Ovary (tissue), 9 donors: ENCODE measurements around the gene FHL5. TPM values are rescaled to one million over a fixed set of nuclear protein-coding genes. Genes with fewer than 3 reads are reported as not detected.

ENCODE experiments used
- DNase-seq, 5 donors: peaks; one replicate each; pipeline ENCODE4 v3.0.0-alpha.2; 2019 to 2020
- H3K27ac ChIP-seq, 2 donors: fragments of 200-600 bp; one replicate each; pipeline versions ENCODE4 v1.5.1 to v1.8.0; 2019 to 2022
- H3K27me3 ChIP-seq: fragments of 200-600 bp; one replicate; pipeline ENCODE4 v1.8.0; 2022
- H3K36me3 ChIP-seq: fragments of 200-600 bp; sonication (generic); one replicate; pipeline ENCODE4 v1.5.1; 2019
- H3K4me1 ChIP-seq: one replicate; pipeline ENCODE4 v1.8.1; 2013; ENCODE audit warnings: mild to moderate bottlenecking, moderate library complexity; ENCODE audit not compliant: insufficient read depth
- H3K4me3 ChIP-seq: fragments of 200-600 bp; sonication (generic); one replicate; pipeline ENCODE4 v1.5.1; 2017
- H3K9me3 ChIP-seq, 2 donors: fragments of 200-600 bp in 1 of 2; sonication (generic) in 1 of 2; one replicate each; pipeline versions ENCODE4 v1.5.1 to v1.8.1; 2013 to 2019; ENCODE audit warnings: mild to moderate bottlenecking in 1 of 2, moderate library complexity in 1 of 2
- EP300 ChIP-seq: sonication (generic); formaldehyde crosslinking; IDR thresholded peaks from one replicate; pipeline ENCODE4 v1.6.1; 2017; ENCODE audit warnings: antibody characterized with exemption
- POLR2A ChIP-seq: fragments of 450-650 bp; IDR thresholded peaks from one replicate; pipeline ENCODE4 v1.6.1; 2017; ENCODE audit warnings: antibody characterized with exemption, mild to moderate bottlenecking, moderate library complexity
- WGBS, 3 donors: extraction: QIAGEN DNeasy Blood & Tissue Kit in 1 of 3; methylation state at CpG; one replicate each; pipeline versions ENCODE4 v1.1.5 to v1.1.7; 2013 to 2017; 5-methylcytosine and 5-hydroxymethylcytosine counted together
- intact Hi-C, 4 donors: fragments of 100-400 bp; cut with DNase I; formaldehyde crosslinking; loops; one replicate each; pipeline versions ENCODE4 v1.11.0 to v1.15.1; 2022 to 2023
- polyA plus RNA-seq, 2 donors: library from polyadenylated mRNA; stranded (reverse); fragments of 200-250 nt in 1 of 2; fragments of 350-450 nt in 1 of 2; fragmentation: Illumina TruSeq in 1 of 2; extraction: RNeasy Lipid Tissue Mini Kit (QIAGEN cat#74804) in 1 of 2; gene quantifications; one replicate each; pipeline ENCODE4 v1.2.3, GENCODE V29; 2013 to 2014
- small RNA-seq: library from RNA; depleted of rRNA; stranded (forward); fragments of <200 nt; gene quantifications from one replicate; pipeline ENCODE3, GENCODE V24; 2016
- total RNA-seq, 7 donors: library from RNA; depleted of rRNA in 2 of 7; stranded (reverse); fragments of >200 nt in 2 of 7; fragmentation: NEBNext Ultra II Directional in 3 of 7; extraction: Animal tissue kit (Norgen Biotek cat#: 25700) in 3 of 7; gene quantifications; one replicate each; pipeline versions ENCODE4 v1.1.0 to v1.2.4, GENCODE V29; 2016 to 2023
- TF ChIP-seq, protein P1 (sequence below), 3 donors: fragments of 450-650 bp in 2 of 3; fragments of 200-600 bp in 1 of 3; IDR thresholded peaks; one replicate each; pipeline versions ENCODE4 v1.5.1 to v1.8.0; 2016 to 2022; ENCODE audit warnings: antibody characterized with exemption in 3 of 3, mild to moderate bottlenecking in 1 of 3
- donor health status: DM: no; HTN: no; CAD: no; lungs with moderate emphysema.
- donor health status: DM: no; HTN: no; CAD: no.
- donor health status: Bipolar disorder and iron deficiency.
- donor health status: DM: yes; HTN: yes; CAD: no.
- donor health status: DM: no; HTN: no; CAD: no.
- donor health status: DM: yes; HTN: yes; CAD: no.

The FHL5 gene
- total and polyA plus RNA-seq, 9 donors: 3.0 to 31.1 (median 12.0) TPM

DNA sequence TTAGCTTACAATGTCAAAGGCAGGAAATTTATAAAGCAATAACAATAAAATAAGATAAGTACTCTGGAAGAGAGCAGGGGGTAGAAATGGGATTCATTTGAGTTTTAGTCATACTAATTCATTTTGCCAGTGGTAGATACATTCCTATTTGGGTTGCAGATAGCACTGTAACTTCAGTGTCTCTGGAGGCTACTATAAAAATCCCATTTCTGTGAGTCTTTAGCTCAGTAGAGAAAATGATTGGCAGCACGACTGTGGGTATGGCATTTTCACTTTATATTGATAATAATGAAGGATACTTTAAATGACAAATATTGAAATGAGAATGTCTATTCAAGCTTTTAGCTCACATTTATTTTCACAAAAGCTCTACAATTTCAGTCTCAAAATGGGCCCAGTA, 93.6 kb downstream of the FHL5 start:
- H3K27ac ChIP-seq: no peak overlapping the region
- DNase-seq: no peak
- no peaks in the 10 kb centered on the region for H3K27me3 ChIP-seq
- H3K4me3 ChIP-seq: no peak overlapping the region
- H3K9me3 ChIP-seq: no peaks in the 10 kb centered on the region
- TF ChIP-seq POLR2A (no peak), EP300 (no peak)
- TF ChIP-seq, protein P1, sequence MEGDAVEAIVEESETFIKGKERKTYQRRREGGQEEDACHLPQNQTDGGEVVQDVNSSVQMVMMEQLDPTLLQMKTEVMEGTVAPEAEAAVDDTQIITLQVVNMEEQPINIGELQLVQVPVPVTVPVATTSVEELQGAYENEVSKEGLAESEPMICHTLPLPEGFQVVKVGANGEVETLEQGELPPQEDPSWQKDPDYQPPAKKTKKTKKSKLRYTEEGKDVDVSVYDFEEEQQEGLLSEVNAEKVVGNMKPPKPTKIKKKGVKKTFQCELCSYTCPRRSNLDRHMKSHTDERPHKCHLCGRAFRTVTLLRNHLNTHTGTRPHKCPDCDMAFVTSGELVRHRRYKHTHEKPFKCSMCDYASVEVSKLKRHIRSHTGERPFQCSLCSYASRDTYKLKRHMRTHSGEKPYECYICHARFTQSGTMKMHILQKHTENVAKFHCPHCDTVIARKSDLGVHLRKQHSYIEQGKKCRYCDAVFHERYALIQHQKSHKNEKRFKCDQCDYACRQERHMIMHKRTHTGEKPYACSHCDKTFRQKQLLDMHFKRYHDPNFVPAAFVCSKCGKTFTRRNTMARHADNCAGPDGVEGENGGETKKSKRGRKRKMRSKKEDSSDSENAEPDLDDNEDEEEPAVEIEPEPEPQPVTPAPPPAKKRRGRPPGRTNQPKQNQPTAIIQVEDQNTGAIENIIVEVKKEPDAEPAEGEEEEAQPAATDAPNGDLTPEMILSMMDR (IDR thresholded peaks at IDR 0.05): no peak
- H3K4me1 ChIP-seq: no peaks in the 10 kb centered on the region
- H3K36me3 ChIP-seq: no peaks in the 10 kb centered on the region
- WGBS, 3 donors: 77 to 86% (median 86%) methylated on average over 1 of the region's 1 CpG
- intact Hi-C loops: loop anchor here in 1 of 4 donors (5.0 kb wide), 1 partner anchor 1041 kb away; no protein-coding TSS in a partner anchor

DNA sequence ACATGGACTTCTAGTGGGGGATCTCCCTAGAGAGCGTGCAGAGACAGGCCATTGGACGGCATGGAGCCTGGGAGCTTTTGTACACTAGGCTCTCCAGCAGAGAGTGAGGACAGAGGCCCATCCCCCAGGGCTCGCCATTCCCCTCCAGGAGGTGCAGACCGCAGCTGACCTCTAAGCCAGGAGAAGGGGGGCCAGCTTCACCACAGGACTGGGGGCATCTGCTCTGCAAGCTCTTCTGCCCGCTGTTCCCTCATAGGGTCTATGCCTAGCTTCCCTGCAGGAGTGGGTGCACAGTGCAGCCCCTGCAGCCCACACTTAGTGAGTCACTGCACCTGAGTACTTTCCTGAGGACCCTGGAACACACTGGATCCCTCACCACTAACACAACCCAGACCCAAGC, 94.4 kb downstream of the FHL5 start:
- intact Hi-C loops: loop anchor here in 1 of 4 donors (5.0 kb wide), 1 partner anchor 1040 kb away; no protein-coding TSS in a partner anchor

DNA sequence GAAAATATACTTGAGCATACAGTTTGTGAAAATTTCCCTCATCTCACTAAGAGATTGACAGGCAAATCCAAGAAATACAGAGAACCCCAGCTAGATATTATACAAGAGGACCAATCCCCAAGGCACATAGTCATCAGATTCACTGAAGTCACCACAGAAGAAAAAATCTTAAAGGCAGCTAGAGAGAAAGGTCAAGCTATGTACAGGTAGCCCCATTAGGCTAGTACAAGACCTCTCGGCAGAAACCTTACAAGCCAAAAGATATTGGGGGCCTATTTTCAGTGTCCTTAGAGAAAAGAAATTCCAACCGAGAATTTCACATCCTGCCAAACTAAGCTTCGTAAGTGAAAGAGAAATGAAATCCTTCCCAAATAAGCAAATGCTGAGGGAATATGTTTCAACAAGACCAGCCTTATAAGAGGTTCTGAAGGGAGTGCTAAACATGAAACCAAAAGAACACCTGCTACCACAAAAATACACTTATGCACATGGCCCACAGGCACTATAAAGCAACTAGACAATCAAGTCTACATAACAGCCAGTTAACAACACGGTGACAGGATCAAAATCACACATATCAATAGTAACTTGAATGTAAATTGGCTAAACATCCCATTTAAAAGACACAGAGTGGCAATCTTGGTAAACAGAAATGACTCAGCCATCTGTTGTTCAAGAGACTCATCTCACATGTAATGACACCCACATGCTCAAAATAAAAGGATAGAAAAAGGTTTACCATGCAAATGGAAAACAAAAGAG, 96.3 kb downstream of the FHL5 start:
- TF ChIP-seq EP300 (no peak), POLR2A (no peak)
- TF ChIP-seq, protein P1 (IDR thresholded peaks at IDR 0.05): no peak

More for the DNA sequence above, 94.4 kb downstream of the FHL5 start:
- Histone ChIP-seq H3K27me3 (no peaks in the 10 kb centered on the region), H3K9me3 (no peaks in the 10 kb centered on the region), H3K4me1 (no peaks in the 10 kb centered on the region), H3K4me3 (no peak overlapping the region), H3K36me3 (no peaks in the 10 kb centered on the region), H3K27ac (no peak overlapping the region)
- 77 to 80% (median 78%) methylated on average over 5 of the region's 5 CpGs for WGBS, 3 donors
- no peak for DNase-seq
- TF ChIP-seq EP300 (no peak), POLR2A (no peak)
- TF ChIP-seq, protein P1 (IDR thresholded peaks at IDR 0.05): no peak

More for the DNA sequence above, 96.3 kb downstream of the FHL5 start:
- Histone ChIP-seq H3K4me1 (no peaks in the 10 kb centered on the region), H3K4me3 (no peak overlapping the region), H3K27ac (no peak overlapping the region), H3K27me3 (no peaks in the 10 kb centered on the region), H3K9me3 (no peaks in the 10 kb centered on the region), H3K36me3 (no peaks in the 10 kb centered on the region)
- intact Hi-C loops: loop anchor here in 1 of 4 donors (5.0 kb wide), 1 partner anchor 1038 kb away; no protein-coding TSS in a partner anchor
- DNase-seq: no peak
- 80 to 88% (median 83%) methylated on average over 4 of the region's 4 CpGs for WGBS, 3 donors

Small RNA genes lying within 50 kb of the gene (small RNA-seq; reads per million reads assigned to genes)
- not detected for gene RNU4-70P

Other genes starting within 250 kb of the FHL5 start
- gene UFL1, start 41.3 kb upstream of the FHL5 start, total RNA-seq: 10 to 100 TPM; 20.0 to 31.7 (median 24.3) TPM
- 10 to 100 TPM; 15.6 to 22.4 TPM for gene UFL1, start 41.3 kb upstream of the FHL5 start, polyA plus RNA-seq